NCI-H128 (cell line): ENCODE results near the gene CCN5.

ENCODE experiments used
- DNase-seq: peaks from one replicate; lab custom pipeline; 2025; ENCODE audit not compliant: unreplicated experiment; lab: John Stamatoyannopoulos, UW

Gene CCN5

GRCh38 chr20:44735816-44736169 is 20.6 kb downstream of the CCN5 start:
- DNase-seq: no peak

DNA sequence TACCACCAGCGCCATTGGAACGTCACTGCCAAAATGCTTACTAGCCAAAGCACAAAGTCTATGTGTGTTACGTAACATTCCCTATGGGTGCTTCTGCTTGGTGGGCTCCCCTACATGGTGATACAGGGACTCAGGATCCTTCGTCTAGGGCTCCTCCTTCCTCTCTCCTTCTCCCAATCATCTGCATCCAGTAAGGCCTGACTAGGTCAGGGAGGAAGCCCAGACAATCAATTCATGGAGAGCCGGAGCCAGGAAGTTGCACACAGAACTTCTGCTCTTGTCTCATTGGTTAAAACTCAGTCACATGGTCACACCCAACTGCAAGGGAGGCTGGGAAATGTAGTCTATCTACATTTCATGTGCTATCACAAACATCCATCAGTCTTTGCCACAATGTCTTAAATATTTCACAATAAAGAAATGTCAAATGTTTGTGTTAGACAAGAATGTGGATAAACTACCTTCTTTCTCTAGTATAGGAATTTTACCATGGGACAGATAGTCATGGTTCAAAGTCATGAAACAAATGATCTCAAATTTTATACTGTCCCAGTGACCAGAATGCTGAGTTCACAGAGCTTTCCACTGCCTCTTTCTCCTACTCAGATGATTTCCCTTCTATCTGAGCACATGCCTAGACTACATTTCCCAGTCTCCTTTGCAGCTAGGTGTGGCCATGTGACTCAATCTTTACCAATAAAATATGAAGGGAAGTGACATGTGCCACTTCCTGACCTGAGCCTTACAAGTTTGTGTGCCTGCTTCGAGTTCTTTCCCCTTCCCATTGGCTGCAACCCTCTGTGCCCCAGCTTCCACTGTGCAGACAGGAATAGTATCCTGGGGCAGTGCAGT is 21.2 kb downstream of the CCN5 start:
- DNase-seq: no peak

GRCh38 chr20:44737116-44737515 is 21.9 kb downstream of the CCN5 start:
- no peak for DNase-seq

DNA sequence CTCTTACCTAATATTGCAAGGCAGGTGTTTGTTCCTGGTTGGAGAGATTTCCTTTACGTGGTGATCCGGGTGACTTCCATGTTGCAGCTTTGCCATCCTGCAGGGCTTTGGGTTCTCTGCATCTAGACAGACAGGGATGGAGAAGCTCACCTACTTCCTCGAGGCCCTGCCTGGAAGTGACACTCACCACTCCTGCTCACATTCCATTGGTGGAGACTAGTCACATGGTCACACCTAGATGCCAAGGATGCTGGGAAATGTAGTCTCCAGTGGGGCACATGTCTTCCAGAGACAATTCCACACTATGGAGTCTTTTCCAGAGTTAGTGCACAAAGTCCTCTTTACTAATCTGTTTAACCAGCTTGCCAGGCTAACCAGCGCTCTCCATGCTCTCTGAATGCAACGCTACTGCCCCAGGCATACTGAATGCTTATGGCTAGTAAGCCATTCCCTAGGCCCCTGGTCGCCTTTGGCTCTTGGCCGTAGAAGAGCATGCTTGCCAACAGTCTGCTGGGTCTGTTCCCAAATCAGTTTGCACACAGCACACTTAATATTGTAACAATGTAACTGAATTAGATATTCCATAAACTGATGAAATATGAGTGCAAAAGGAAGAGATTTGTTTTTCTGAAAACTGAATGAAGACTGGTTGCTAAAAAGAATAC is 23.8 kb downstream of the CCN5 start:
- no peak for DNase-seq

- DNase-seq: no peak
Measured at GRCh38 chr20:44739942-44740341, 24.8 kb downstream of the CCN5 start.

GRCh38 chr20:44742304-44743079 is 27.3 kb downstream of the CCN5 start:
- no peak for DNase-seq

GRCh38 chr20:44743080-44743701 is 28.0 kb downstream of the CCN5 start:
- no peak for DNase-seq

GRCh38 chr20:44743916-44744655 is 28.9 kb downstream of the CCN5 start:
- DNase-seq: no peak

- DNase-seq: no peak
Measured at GRCh38 chr20:44745122-44745597, 30.0 kb downstream of the CCN5 start.

- DNase-seq: no peak
Measured at GRCh38 chr20:44745598-44746366, 30.6 kb downstream of the CCN5 start, which contains the start of gene KCNK15. Gene KCNK15 (plus strand): TSS chr20:44745865. CDS start chr20:44745911, 46 bp downstream.

DNA sequence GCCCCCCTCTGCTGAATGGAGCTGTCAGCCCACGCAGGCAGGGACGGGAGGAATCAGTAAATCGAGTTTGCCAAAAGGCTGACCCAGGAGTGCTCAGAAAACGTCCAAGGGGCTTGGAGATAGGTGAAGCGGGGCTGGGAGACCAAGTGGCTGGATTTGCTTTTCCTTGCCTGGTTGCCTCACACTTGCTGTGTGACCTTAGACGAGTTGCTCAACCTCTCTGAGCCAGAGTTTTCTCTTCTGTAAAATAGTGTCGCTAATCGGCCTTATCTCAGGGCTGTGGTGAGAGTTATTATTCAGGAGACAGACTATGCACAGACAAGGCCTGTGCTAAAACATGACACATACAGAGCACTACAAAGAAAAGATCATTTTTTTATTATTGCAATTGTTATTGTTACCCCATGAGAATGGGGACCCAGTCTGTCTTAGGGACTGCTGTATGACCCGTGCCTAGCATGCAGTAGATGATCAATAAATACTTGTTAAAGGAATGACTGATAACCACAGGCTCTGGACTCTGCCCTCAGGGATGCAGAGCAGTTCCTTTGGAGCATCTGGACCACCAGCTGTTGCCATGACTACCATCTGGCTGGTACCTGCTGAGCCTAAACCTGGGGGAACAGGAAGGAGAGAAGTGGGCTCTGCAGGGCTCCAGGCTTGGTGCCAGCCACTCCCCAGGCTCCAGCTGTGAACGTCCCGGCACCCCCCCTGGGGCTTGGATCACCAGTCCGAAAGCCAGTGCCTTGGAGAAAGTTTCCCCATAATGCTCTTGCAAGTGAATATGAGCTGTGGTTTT is 31.4 kb downstream of the CCN5 start:
- DNase-seq: no peak

- peak; percentile 80 for DNase-seq
Measured at GRCh38 chr20:44747166-44748004, 32.2 kb downstream of the CCN5 start.

DNA sequence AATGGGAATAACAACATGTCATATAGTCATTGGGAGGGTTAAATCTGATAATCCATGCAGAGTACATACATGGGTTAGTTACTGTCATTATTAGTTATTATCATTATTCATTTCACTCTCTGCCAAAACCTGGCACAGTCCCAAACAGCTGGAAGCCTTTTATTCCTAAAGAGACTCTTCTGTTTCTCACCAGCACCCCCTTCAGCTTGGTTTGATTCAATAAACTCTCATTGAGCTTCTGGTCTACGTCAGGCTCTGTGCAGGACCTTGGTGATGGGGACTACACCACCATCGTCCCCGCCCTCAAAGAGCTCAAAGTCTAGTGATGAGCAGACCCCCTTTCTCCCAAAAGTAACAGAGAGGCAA is 32.8 kb downstream of the CCN5 start:
- DNase-seq: no peak

- no peak for DNase-seq
Measured at GRCh38 chr20:44750081-44750805, 35.1 kb downstream of the CCN5 start.

DNA sequence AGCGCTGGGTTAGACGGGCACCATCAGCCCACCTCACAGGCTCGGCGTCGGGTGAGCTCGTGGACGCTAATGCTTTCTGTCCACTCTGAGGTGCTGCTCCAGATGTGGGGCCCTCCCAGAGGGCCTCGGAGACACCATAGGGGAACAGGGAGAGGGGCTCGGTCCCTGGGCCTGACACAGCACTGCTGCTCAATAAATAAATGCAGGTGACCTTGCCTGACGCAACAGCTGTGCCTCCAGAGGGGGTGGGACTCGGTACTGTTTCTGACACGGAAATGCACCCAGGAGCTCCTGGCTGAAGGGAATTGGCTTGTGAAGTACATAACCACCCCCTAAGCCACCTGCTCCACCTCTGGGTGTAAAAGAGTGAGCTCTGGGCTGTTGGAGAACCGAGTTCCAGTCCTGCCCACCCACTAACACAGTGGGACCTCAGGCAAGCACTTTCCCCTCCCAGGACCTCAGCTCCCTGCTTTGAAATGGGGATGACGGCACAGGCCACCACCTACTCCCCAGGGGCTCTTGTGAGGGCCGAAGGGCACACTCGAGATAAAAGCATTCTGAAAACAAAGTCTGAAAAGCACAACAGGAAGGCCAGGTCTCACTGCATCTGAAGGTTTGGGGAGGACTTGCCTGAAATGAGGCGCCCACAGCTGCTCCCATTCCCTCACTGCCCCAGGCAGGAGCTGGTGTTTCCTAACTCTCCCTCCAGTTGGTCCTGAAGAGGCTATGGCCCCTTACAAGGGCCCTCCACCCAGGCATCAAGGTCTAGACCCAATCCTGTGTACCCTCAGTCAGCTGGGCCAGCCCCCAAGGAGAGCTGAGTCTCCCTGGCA is 37.1 kb downstream of the CCN5 start:
- DNase-seq: no peak

- no peak for DNase-seq
Measured at GRCh38 chr20:44754554-44754953, 39.4 kb downstream of the CCN5 start.
